Small intestine (tissue), 7 donors: ENCODE measurements around the gene ARHGEF10L. TPM values are rescaled to one million over a fixed set of nuclear protein-coding genes. Genes with fewer than 3 reads are reported as not detected.

Source experiments
- DNase-seq, 2 donors: peaks; one replicate each; pipeline versions ENCODE4 v3.0.0 to v3.0.0-alpha.2; 2013
- FAIRE-seq: peaks from 2 replicates; lab custom pipeline; 2012; peaks lifted over from hg19 to GRCh38; lab: Jason Lieb, UNC
- H3K27ac ChIP-seq, 3 donors: one replicate each; pipeline ENCODE4 v1.5.1; 2013; ENCODE audit warnings: low read length in 2 of 3, mild to moderate bottlenecking in 2 of 3, control low read depth in 1 of 3, inconsistent platforms in 1 of 3, low read depth in 1 of 3, moderate library complexity in 1 of 3
- H3K27me3 ChIP-seq, 3 donors: one replicate each; pipeline ENCODE4 v1.6.1; 2013; ENCODE audit warnings: low read length in 3 of 3, inconsistent platforms in 1 of 3; ENCODE audit not compliant: control insufficient read depth in 3 of 3, insufficient read depth in 3 of 3
- H3K36me3 ChIP-seq, 3 donors: one replicate each; pipeline ENCODE4 v1.6.1; 2013; ENCODE audit warnings: low read length in 3 of 3, inconsistent platforms in 1 of 3, low read depth in 1 of 3, mild to moderate bottlenecking in 1 of 3, moderate library complexity in 1 of 3; ENCODE audit not compliant: control insufficient read depth in 3 of 3, insufficient read depth in 2 of 3
- H3K4me1 ChIP-seq, 3 donors: one replicate each; pipeline ENCODE4 v1.6.1; 2013; ENCODE audit warnings: low read length in 2 of 3, inconsistent platforms in 1 of 3, low read depth in 1 of 3, mild to moderate bottlenecking in 1 of 3, moderate library complexity in 1 of 3; ENCODE audit not compliant: control insufficient read depth in 3 of 3, insufficient read depth in 2 of 3
- H3K4me3 ChIP-seq, 3 donors: one replicate each; pipeline ENCODE4 v1.5.1; 2013; ENCODE audit warnings: low read length in 3 of 3, control low read depth in 1 of 3, inconsistent platforms in 1 of 3, low read depth in 1 of 3, mild to moderate bottlenecking in 1 of 3, moderate library complexity in 1 of 3
- H3K9me3 ChIP-seq, 2 donors: one replicate each; pipeline ENCODE4 v1.6.1; 2013; ENCODE audit warnings: low read depth in 1 of 2, low read length in 1 of 2; ENCODE audit not compliant: control insufficient read depth in 2 of 2, insufficient read depth in 1 of 2
- WGBS, 3 donors: extraction: QIAGEN DNeasy Blood & Tissue Kit; methylation state at CpG; one replicate each; pipeline ENCODE4 v1.1.7; 2013; 5-methylcytosine and 5-hydroxymethylcytosine counted together
- polyA plus RNA-seq, 4 donors: library from polyadenylated mRNA; stranded (reverse) in 3 of 4; unstranded in 1 of 4; fragments of 200-250 nt in 3 of 4; fragments of 120-200 nt in 1 of 4; gene quantifications; one replicate each; pipeline versions ENCODE4 v1.2.1 to v1.2.3, GENCODE V29; 2013
- donor health status: healthy with polysubstance abuse.
- donor health status: control.
- donor health status: control.
- donor health status: Bipolar disorder and iron deficiency.
- donor health status: healthy.

ARHGEF10L gene
- polyA plus RNA-seq, 4 donors, result 5.6 to 120 (median 35.0) TPM

DNA sequence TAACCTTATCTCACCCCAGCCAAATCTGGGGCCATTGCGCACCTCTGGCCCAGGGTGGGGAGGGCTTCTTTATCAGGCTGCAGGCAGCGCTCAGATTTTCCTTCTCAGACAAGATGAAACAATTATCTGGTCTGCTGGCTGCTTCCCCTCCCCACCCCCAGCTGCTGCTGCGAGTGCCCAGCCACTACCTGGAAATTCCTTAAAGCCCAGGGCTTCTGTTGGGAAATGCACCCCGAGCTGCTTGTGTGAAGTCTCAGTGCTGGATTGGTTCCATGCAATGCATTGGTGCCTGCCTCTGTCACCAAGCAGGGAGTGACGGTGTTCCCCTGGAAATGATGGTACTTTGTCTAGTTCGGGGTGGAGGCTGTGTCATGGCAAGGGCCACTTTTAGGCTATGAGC lies 197.1 kb downstream of the ARHGEF10L start:
- Histone ChIP-seq H3K27me3 (peaks cover 0 to 2% (median 0%) of the 10 kb centered on the region in 3 donors), H3K4me1 (no peaks in the 10 kb centered on the region), H3K4me3 (no peak overlapping the region), H3K9me3 (no peaks in the 10 kb centered on the region), H3K27ac (no peak overlapping the region), H3K36me3 (no peaks in the 10 kb centered on the region)
- FAIRE-seq, result no peak
- no peak for DNase-seq
- 39 to 60% (median 47%) methylated on average over 6 of the region's 6 CpGs for WGBS, 3 donors

DNA sequence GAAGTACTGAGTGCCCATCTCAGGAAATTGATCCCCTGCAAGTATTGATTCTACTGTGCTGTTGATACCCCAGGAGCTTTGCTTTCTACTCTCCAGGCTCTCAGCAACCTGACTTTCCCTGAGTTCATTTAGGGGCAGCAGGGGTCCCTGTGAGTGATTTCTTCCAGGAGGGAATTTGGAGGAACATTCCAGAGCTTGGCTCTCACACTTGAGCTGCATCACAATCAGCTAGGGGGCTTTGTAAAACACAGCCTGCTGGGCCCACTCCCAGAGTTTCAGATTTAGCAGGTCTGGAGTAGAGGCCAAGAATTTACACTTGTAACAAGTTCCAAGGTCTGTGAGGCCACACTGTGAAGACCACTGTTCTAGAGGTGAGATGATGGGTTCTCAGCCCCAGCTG lies 199.6 kb downstream of the ARHGEF10L start:
- Histone ChIP-seq H3K27ac (no peak overlapping the region), H3K27me3 (peaks cover 0 to 2% (median 0%) of the 10 kb centered on the region in 3 donors), H3K4me1 (no peaks in the 10 kb centered on the region), H3K4me3 (no peak overlapping the region), H3K9me3 (no peaks in the 10 kb centered on the region), H3K36me3 (no peaks in the 10 kb centered on the region)
- DNase-seq (no peak), FAIRE-seq (no peak)

DNA sequence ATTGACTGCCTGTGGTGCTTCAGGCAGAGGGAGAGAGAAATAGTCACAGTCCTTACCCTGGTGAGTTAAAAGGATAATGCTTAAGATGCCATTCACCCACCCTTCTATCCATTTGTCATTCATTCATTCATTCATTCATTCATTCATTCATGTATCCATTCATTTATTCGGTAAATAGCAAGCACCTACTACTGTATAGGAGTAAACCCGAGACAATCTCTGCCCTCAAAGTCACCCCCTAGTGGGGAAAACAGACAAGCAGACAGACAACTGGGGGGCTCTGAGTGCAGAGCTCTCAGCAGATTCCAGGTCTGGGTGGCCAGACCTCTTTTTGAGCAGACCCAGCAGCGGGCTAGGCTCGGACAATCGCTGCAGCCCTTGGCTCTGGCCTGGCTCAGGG lies 201.6 kb downstream of the ARHGEF10L start:
- H3K9me3 ChIP-seq, result no peaks in the 10 kb centered on the region
- no peak overlapping the region for H3K27ac ChIP-seq
- FAIRE-seq (no peak), DNase-seq (no peak)
- peaks cover 0 to 6% (median 0%) of the 10 kb centered on the region in 3 donors for H3K27me3 ChIP-seq
- no peak overlapping the region for H3K4me3 ChIP-seq
- no peaks in the 10 kb centered on the region for H3K4me1 ChIP-seq
- WGBS, 3 donors, result 75 to 83% (median 76%) methylated on average over 5 of the region's 5 CpGs
- no peaks in the 10 kb centered on the region for H3K36me3 ChIP-seq

DNA sequence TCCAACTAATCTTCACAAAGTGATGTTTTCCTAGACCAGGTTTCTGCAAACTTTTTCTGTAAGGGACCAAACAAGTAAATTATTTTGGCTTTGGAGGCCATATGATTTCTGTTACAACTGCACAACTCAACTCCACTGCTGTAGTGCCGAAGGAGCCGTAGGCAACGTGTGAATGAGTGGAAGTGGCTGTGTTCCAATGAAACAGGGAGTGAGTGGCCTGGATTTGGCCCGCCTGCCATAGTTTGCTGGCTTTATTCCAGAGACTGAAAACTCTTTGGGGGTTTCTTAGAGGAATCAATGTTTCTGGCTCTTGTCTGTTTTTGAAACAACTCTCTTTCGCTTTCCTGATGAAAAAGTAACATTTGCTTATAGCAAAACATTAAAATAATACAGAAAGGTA lies 203.1 kb downstream of the ARHGEF10L start:
- WGBS, 3 donors, result 24 to 39% (median 35%) methylated on average over 5 of the region's 5 CpGs
- H3K27ac ChIP-seq, result no peak overlapping the region
- H3K4me3 ChIP-seq, result no peak overlapping the region
- H3K4me1 ChIP-seq, result no peaks in the 10 kb centered on the region
- peaks cover 0 to 3% of the 10 kb centered on the region in 2 donors for H3K9me3 ChIP-seq
- DNase-seq (peak in 1 of 2 donors; percentile 8), FAIRE-seq (no peak)
- H3K36me3 ChIP-seq, result no peaks in the 10 kb centered on the region
- peaks cover 0 to 6% (median 0%) of the 10 kb centered on the region in 3 donors for H3K27me3 ChIP-seq

DNA sequence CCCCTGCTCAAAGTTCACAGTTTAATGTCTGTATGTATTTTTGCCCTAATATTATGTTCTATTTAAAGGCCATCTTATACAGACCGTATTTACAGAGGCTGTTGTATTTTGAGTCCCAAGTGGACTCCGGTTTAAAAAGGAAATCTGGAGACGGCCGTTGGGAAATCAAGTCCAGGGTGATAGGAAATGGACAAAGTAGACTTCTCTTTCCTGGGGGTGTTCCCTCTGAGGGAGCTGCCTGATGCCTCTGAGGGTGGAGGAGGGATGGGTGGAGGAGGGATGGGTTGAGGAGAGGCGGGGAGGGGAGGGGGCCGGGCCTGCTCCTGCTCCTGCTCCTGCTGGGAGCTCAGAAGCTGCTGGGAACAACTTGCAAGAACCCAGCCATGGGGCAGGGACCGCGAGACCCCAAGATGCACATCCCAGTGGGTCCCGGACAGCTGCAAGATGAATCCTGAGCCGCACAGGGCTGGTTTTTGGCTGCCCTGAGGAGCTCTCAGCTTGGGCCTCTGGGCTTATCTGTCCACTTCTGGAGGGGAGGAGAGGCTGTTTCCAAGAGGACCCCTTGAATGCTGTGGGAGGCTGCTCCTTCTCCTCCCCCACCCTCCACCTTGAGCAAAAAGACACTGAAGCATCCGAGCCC lies 203.6 kb downstream of the ARHGEF10L start:
- 40 to 43% (median 42%) methylated on average over 10 to 11 of the region's 11 CpGs for WGBS, 3 donors
- no peak overlapping the region for H3K4me3 ChIP-seq
- DNase-seq (no peak), FAIRE-seq (no peak)
- peaks cover 0 to 6% (median 0%) of the 10 kb centered on the region in 3 donors for H3K27me3 ChIP-seq
- peaks cover 0 to 3% of the 10 kb centered on the region in 2 donors for H3K9me3 ChIP-seq
- no peak overlapping the region for H3K27ac ChIP-seq
- H3K4me1 ChIP-seq, result no peaks in the 10 kb centered on the region
- no peaks in the 10 kb centered on the region for H3K36me3 ChIP-seq

DNA sequence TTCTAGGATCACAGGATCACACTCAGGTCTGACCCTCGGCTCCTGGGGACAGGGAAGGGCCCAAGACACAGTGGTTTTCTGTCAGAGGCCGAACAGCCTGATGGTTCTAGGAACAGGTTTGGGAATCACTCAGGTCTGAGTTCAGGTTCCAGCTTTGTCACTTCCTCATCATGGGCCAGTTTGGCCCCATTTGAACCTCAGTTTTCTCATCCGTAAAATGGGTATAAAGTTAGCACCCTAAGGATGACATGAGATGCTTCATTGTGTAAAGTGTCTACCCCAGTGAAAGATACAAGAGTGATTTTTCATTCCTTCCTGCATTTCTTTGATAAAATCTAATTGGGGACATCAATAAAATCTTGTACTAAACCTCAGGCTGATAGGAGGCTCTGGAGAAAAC lies 204.4 kb downstream of the ARHGEF10L start:
- Histone ChIP-seq H3K4me1 (no peaks in the 10 kb centered on the region), H3K9me3 (peaks cover 0 to 3% of the 10 kb centered on the region in 2 donors), H3K4me3 (no peak overlapping the region), H3K36me3 (no peaks in the 10 kb centered on the region), H3K27ac (no peak overlapping the region), H3K27me3 (peaks cover 0 to 6% (median 0%) of the 10 kb centered on the region in 3 donors)
- DNase-seq (no peak), FAIRE-seq (no peak)
- WGBS, 3 donors, result 79 to 87% (median 86%) methylated on average over 3 of the region's 3 CpGs

DNA sequence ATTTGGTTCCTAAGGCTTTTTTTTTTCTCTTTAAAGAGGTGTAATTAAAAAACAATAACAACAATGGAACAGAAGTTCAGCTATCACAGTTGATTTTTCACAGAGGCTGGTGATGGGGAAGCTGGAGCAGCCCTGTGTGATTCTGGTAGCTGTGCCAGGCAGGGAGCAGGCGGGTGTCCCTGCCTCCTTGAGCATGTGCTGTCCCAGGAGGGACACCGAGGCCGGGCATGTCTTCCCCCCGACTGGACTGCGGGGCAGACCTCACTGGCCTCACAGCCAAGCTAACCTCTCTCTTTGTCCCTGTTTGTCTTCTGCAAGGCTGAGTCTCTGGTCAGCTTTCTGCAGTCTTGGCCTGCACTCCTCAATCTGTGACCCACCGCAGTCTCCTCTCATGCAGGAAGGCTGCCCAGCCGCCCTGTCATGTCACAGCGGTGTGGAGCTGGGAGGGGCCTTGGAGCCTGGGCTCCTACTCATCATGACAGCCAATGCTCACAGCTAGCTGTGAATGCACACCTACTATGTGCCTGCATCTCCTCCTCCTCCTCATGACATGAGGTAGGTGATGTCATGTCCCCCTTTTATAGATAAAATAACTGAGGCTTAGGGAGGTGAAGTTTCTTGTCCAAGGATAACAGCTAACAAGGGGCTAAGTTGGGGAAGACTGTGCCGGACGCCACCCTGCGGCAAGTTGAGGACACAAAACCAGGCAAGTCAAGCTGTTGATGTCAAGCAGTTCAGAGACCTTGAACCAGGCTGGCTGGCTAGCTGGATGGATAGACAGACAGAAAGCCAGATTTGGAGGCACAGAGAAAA lies 205.4 kb downstream of the ARHGEF10L start:
- no peak for DNase-seq
- H3K27me3 ChIP-seq, result peaks cover 0 to 4% (median 0%) of the 10 kb centered on the region in 3 donors
- H3K36me3 ChIP-seq, result no peaks in the 10 kb centered on the region
- 73 to 83% (median 79%) methylated on average over 11 of the region's 11 CpGs for WGBS, 3 donors
- no peak for FAIRE-seq
- H3K9me3 ChIP-seq, result peaks cover 0 to 3% of the 10 kb centered on the region in 2 donors
- H3K4me3 ChIP-seq, result no peak overlapping the region
- H3K27ac ChIP-seq, result no peak overlapping the region
- H3K4me1 ChIP-seq, result no peaks in the 10 kb centered on the region

DNA sequence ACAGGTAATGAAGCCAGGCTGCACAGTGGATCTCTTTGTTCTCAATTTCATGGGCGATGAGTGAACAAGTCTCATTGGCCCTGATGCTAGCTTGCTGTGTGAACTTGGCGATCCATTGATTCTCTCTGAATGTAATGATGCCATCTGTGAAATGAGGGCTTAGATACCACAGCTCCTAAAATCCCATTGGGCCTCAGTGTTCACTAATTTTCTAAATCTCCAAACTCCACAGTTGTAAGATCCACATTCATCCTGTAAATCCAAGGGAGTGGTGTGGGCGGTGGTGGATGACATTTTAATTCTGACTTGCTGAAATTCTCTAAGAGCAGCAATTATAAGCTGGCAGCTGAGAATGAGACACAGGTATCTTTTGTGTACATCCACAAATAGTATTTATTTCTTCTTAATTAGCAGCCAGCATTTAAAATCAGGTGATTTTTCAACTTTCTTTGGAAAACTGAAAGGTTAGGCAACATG lies 206.0 kb downstream of the ARHGEF10L start:
- Histone ChIP-seq H3K9me3 (peaks cover 0 to 3% of the 10 kb centered on the region in 2 donors), H3K27me3 (peaks cover 0 to 4% (median 0%) of the 10 kb centered on the region in 3 donors), H3K4me3 (no peak overlapping the region), H3K27ac (no peak overlapping the region), H3K36me3 (no peaks in the 10 kb centered on the region), H3K4me1 (no peaks in the 10 kb centered on the region)
- 76 to 91% (median 80%) methylated on average over 3 of the region's 3 CpGs for WGBS, 3 donors
- no peak for FAIRE-seq
- no peak for DNase-seq
